ENCODE data around the gene PPARD.

DNA sequence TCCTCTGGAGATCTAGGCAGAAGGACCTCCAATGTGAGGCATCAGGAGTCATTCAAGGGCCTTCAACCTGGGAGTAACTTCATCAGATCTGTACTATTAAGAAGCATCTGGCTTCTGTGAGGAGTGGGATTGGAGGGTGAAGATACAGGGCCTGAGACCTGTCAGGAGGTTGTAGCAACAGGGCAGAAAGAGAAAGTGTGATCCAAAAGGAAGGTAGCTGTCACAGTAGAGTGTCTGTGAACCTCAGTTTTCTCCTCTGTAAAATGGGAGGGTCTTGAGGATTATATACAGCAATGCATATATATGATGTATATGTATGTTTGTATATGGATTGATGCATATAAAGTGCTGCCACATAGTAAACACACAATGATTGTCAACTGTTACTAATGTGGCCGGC lies 123.3 kb downstream of the PPARD start:
- TF ChIP-seq CTCF (conservative IDR thresholded peaks at IDR 0.05; ENCODE audit: low read depth, low read length) (no peak), EZH2 (IDR thresholded peaks at IDR 0.05; ENCODE audit: borderline replicate concordance, low read depth, low read length, poor library complexity, severe bottlenecking) (no peak)

Data from A673 (cell line).